Left lung (tissue), 10 donors: Measurements from ENCODE around the gene RAB6A. TPM values are rescaled to one million over a fixed set of nuclear protein-coding genes. Genes with fewer than 3 reads are reported as not detected.

ENCODE experiments used
- ATAC-seq: fragments of 200-7000 bp; cut with Tn5 transposase; one replicate; pipeline ENCODE4 v1.9.1; 2020; ENCODE audit warnings: moderate library complexity
- DNase-seq, 4 donors: peaks; one replicate each; pipeline ENCODE4 v3.0.0-alpha.2; 2013 to 2020
- H3K27ac ChIP-seq, 2 donors: fragments of 200-600 bp; sonication (generic) in 1 of 2; one replicate each; pipeline versions ENCODE4 v1.5.0 to v1.8.0; 2020 to 2021
- H3K27me3 ChIP-seq, 2 donors: fragments of 200-600 bp; sonication (generic) in 1 of 2; one replicate each; pipeline versions ENCODE4 v1.5.0 to v1.8.0; 2020 to 2021
- H3K36me3 ChIP-seq, 2 donors: fragments of 200-600 bp; sonication (generic) in 1 of 2; one replicate each; pipeline versions ENCODE4 v1.5.0 to v1.8.0; 2020 to 2021
- H3K4me1 ChIP-seq, 2 donors: fragments of 200-600 bp; one replicate each; pipeline ENCODE4 v1.8.0; 2021
- H3K4me3 ChIP-seq, 2 donors: fragments of 200-600 bp; sonication (generic) in 1 of 2; one replicate each; pipeline versions ENCODE4 v1.5.0 to v1.8.0; 2020 to 2021; ENCODE audit warnings: mild to moderate bottlenecking in 1 of 2
- H3K9me3 ChIP-seq, 2 donors: fragments of 200-600 bp; sonication (generic) in 1 of 2; one replicate each; pipeline versions ENCODE4 v1.5.0 to v1.8.0; 2020 to 2021
- intact Hi-C, 2 donors: fragments of 100-400 bp; cut with DNase I; formaldehyde crosslinking; loops; one replicate each; pipeline versions ENCODE4 v1.11.2 to v1.14.2; 2022
- polyA plus RNA-seq, 6 donors: library from polyadenylated mRNA; unstranded; fragments of 120-200 nt; gene quantifications; one replicate each; pipeline ENCODE4 v1.2.1, GENCODE V29; 2013; ENCODE audit not compliant: insufficient read length in 6 of 6
- total RNA-seq, 2 donors: library from RNA; stranded (reverse); fragmentation: NEBNext Ultra II Directional; extraction: Animal tissue kit (Norgen Biotek cat#: 25700); gene quantifications; one replicate each; pipeline ENCODE4 v1.2.1, GENCODE V29; 2021
- TF ChIP-seq, protein P1 (sequence below), 2 donors: fragments of 200-600 bp; sonication (generic) in 1 of 2; IDR thresholded peaks; one replicate each; pipeline versions ENCODE4 v1.5.0 to v1.8.0; 2021; ENCODE audit warnings: antibody characterized with exemption in 2 of 2
- donor health status: DM: no; HTN: yes; CAD: no.
- donor health status: DM: no; HTN: no; CAD: no.

RAB6A gene
- total and polyA plus RNA-seq, 8 donors = 93.7 to 150 (median 110) TPM

GRCh38 chr11:73654482-73655021 is 106.3 kb downstream of the RAB6A start:
- Histone ChIP-seq H3K9me3 (no peaks in the 10 kb centered on the region), H3K27me3 (no peaks in the 10 kb centered on the region), H3K36me3 (no peaks in the 10 kb centered on the region), H3K4me1 (no peaks in the 10 kb centered on the region), H3K27ac (no peak overlapping the region), H3K4me3 (no peak overlapping the region)
- ATAC-seq (no peak), DNase-seq (no peak)
- intact Hi-C loops = loop anchor here in 1 of 2 donors (10.0 kb wide), 1 partner anchor 260 kb away; no protein-coding TSS in a partner anchor
- TF ChIP-seq, protein P1, sequence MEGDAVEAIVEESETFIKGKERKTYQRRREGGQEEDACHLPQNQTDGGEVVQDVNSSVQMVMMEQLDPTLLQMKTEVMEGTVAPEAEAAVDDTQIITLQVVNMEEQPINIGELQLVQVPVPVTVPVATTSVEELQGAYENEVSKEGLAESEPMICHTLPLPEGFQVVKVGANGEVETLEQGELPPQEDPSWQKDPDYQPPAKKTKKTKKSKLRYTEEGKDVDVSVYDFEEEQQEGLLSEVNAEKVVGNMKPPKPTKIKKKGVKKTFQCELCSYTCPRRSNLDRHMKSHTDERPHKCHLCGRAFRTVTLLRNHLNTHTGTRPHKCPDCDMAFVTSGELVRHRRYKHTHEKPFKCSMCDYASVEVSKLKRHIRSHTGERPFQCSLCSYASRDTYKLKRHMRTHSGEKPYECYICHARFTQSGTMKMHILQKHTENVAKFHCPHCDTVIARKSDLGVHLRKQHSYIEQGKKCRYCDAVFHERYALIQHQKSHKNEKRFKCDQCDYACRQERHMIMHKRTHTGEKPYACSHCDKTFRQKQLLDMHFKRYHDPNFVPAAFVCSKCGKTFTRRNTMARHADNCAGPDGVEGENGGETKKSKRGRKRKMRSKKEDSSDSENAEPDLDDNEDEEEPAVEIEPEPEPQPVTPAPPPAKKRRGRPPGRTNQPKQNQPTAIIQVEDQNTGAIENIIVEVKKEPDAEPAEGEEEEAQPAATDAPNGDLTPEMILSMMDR (IDR thresholded peaks at IDR 0.05) = no peak

GRCh38 chr11:73653996-73654395 is 106.9 kb downstream of the RAB6A start:
- no peak for ATAC-seq
- no peaks in the 10 kb centered on the region for H3K36me3 ChIP-seq
- H3K4me3 ChIP-seq = no peak overlapping the region
- no peaks in the 10 kb centered on the region for H3K27me3 ChIP-seq
- H3K9me3 ChIP-seq = no peaks in the 10 kb centered on the region
- TF ChIP-seq, protein P1 (IDR thresholded peaks at IDR 0.05) = no peak
- no peaks in the 10 kb centered on the region for H3K4me1 ChIP-seq
- intact Hi-C loops = loop anchor here in 1 of 2 donors (10.0 kb wide), 1 partner anchor 259 kb away; no protein-coding TSS in a partner anchor
- DNase-seq = no peak
- no peak overlapping the region for H3K27ac ChIP-seq

DNA sequence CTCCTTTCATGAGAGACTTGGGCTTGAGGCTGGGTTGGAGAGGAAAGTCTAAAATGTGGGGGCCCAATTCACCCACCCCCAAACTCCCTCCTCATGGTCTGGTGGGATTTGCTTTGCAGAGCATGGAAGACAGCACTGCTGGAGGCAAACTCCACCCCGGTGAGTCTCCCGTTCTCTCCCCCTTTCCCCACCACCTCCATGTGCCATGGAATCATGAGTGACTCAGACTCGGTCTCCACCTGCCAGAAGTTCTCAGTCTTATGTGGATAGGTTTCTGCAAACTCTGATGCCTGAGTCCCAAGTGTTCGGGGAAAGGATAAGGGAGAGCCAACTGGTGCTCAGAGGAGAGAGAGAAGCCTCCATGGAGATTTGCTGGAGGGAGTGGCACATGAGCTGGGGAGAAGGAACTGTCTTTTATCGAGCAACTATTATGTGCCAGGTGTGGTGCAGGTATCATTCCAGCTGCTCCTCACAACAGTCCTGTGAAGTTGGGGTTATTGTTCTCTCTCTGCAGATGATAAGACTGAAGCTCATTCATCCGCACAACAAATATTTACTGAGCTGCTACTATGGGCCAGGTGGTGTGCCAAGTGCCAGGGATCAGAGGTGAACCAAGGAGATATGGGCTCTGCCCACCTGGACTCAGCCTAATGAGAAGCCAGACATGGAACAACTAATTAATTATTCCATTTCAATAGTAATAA is 107.9 kb downstream of the RAB6A start:
- no peak for ATAC-seq
- TF ChIP-seq, protein P1 (IDR thresholded peaks at IDR 0.05) = no peak
- intact Hi-C loops = loop anchor here in 1 of 2 donors (10.0 kb wide), 1 partner anchor 258 kb away; no protein-coding TSS in a partner anchor
- Histone ChIP-seq H3K36me3 (no peaks in the 10 kb centered on the region), H3K4me3 (no peak overlapping the region), H3K9me3 (no peaks in the 10 kb centered on the region), H3K4me1 (no peaks in the 10 kb centered on the region), H3K27me3 (no peaks in the 10 kb centered on the region), H3K27ac (no peak overlapping the region)
- DNase-seq = no peak

- peaks cover 0 to 5% of the 10 kb centered on the region in 2 donors for H3K4me1 ChIP-seq
- no peaks in the 10 kb centered on the region for H3K36me3 ChIP-seq
- ATAC-seq (no peak), DNase-seq (peak in 1 of 4 donors; percentile 24)
- TF ChIP-seq, protein P1 (IDR thresholded peaks at IDR 0.05) = no peak
- H3K27ac ChIP-seq = no peak overlapping the region
- no peak overlapping the region for H3K4me3 ChIP-seq
- no peaks in the 10 kb centered on the region for H3K27me3 ChIP-seq
- no peaks in the 10 kb centered on the region for H3K9me3 ChIP-seq
- intact Hi-C loops = loop anchor here in 1 of 2 donors (10.0 kb wide), 1 partner anchor 257 kb away; no protein-coding TSS in a partner anchor
These were observed 108.7 kb downstream of the RAB6A start for GRCh38 chr11:73652046-73652730.

- TF ChIP-seq, protein P1 (IDR thresholded peaks at IDR 0.05) = no peak
- H3K27ac ChIP-seq = no peak overlapping the region
- H3K4me3 ChIP-seq = no peak overlapping the region
- DNase-seq (no peak), ATAC-seq (no peak)
- H3K9me3 ChIP-seq = no peaks in the 10 kb centered on the region
- H3K4me1 ChIP-seq = peaks cover 0 to 5% of the 10 kb centered on the region in 2 donors
- H3K27me3 ChIP-seq = no peaks in the 10 kb centered on the region
- no peaks in the 10 kb centered on the region for H3K36me3 ChIP-seq
- intact Hi-C loops = loop anchor here in 1 of 2 donors (10.0 kb wide), 1 partner anchor 257 kb away; no protein-coding TSS in a partner anchor
These were observed 109.2 kb downstream of the RAB6A start for GRCh38 chr11:73651661-73652045.
